H1 (cell line): ENCODE results near the gene CADM1. TPM values are rescaled to one million over a fixed set of nuclear protein-coding genes. Genes with fewer than 3 reads are reported as not detected.

Source experiments
- RAD21 ChIP-seq, 2 experiments: IDR thresholded peaks in 1 of 2; conservative IDR thresholded peaks in 1 of 2; 2 replicates each; pipeline ENCODE4 v1.6.1; 2011; ENCODE audit warnings: low read depth in 2 of 2, low read length in 2 of 2, improper control_type of control experiment in 1 of 2, inconsistent platforms in 1 of 2, mild to moderate bottlenecking in 1 of 2, moderate library complexity in 1 of 2
- SIN3A ChIP-seq, 2 experiments: IDR thresholded peaks in 1 of 2; conservative IDR thresholded peaks in 1 of 2; 2 replicates each; pipeline ENCODE4 v1.6.1; 2011 to 2012; ENCODE audit warnings: low read length in 2 of 2, improper control_type of control experiment in 1 of 2, low read depth in 1 of 2, mild to moderate bottlenecking in 1 of 2
- polyA plus RNA-seq, 7 experiments: library from polyadenylated mRNA; depleted of rRNA in 3 of 7; stranded (reverse) in 5 of 7; unstranded in 2 of 7; fragments of >200 nt in 5 of 7; fragments of 200-250 nt in 2 of 7; gene quantifications; 1 replicate in 5 of 7; 2 replicates in 1 of 7; 4 replicates in 1 of 7; pipeline versions ENCODE4 v1.2.1 to v1.2.3, GENCODE V29; 2011 to 2013; ENCODE audit warnings: missing spikeins in 2 of 7, mixed read lengths in 2 of 7
- total RNA-seq: library from RNA; stranded (reverse); fragmentation: NEBNext Ultra II Directional; extraction: Animal tissue kit (Norgen Biotek cat#: 25700); gene quantifications from 2 replicates; pipeline ENCODE4 v1.2.1, GENCODE V29; 2021

Gene CADM1
- total and polyA plus RNA-seq, 2 of the 8 experiments (the other 6 are each of a cell fraction or from before 2014, with no cell fraction given) = 8.3 to 25.3 TPM

DNA sequence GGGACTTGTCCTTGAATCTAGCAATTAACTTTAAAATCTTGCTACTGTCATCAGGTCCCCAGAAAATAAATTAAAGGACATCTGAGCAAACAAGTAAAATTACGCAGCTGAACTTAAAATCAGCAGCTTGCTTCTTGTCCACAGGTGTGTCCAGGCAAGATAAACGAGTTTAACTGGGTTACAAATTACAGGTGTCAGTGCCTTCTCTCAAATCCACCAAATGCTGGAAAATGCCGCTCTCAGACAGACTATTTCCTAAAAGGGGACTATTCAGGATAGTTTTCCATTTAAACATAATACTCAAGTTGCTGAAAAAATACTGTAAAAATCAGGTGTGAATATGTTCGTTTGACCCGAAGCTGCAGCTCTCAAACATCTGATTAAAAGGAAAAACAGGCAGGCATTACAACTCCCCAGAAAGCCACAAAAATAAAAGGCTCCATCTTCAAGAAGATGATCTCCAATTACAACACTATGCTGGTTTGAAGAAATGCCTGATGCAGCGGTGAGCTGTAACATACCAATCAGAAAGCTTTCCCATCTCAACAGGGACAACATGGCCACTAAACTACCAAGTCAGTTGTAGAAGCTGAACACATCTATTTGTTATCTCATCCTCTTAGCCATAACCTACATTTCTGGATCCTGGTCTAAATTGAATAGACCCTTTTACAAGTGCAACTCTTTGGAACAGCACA lies 82.1 kb downstream of the CADM1 start (continued):
- TF ChIP-seq SIN3A (conservative IDR thresholded peaks at IDR 0.05 in 1 of 2, IDR thresholded peaks at IDR 0.05 in 1 of 2; ENCODE audit: low read depth in 1 of 2, low read length in 2 of 2) = no peak
- no peak for TF ChIP-seq RAD21 (IDR thresholded peaks at IDR 0.05 in 1 of 2, conservative IDR thresholded peaks at IDR 0.05 in 1 of 2; ENCODE audit: low read depth in 2 of 2, low read length in 2 of 2)
